ENCODE measurements around the gene PTBP1.
A peak's percentile ranks its signal among the peaks of the same experiment; 100 is the strongest.
"Not testable (repeated sequence)": the region's sequence is repeated elsewhere in the genome, so short reads cannot be mapped to it uniquely, and the experiment has no call there.

Gene PTBP1

GRCh38 chr19:834216-834615 lies 37.0 kb downstream of the PTBP1 start:
- no peak for DNase-seq

- DNase-seq = peak; percentile 62
Observed at GRCh38 chr19:835210-835810, 38.1 kb downstream of the PTBP1 start.

GRCh38 chr19:840519-841206 lies 43.4 kb downstream of the PTBP1 start, which contains the start of gene PRTN3:
Gene PRTN3 (plus strand): TSS chr19:840999. CDS start chr19:841009, 10 bp downstream.
- no peak for DNase-seq

- DNase-seq = not testable (repeated sequence)
Observed at GRCh38 chr19:842802-843179, 45.5 kb downstream of the PTBP1 start.

- no peak for DNase-seq
Observed at GRCh38 chr19:843180-843835, 46.1 kb downstream of the PTBP1 start.

GRCh38 chr19:843836-844545 lies 46.7 kb downstream of the PTBP1 start:
- no peak for DNase-seq

- DNase-seq = no peak
Observed at GRCh38 chr19:844546-844971, 47.3 kb downstream of the PTBP1 start.

- DNase-seq = no peak
Observed at GRCh38 chr19:845707-846521, 48.7 kb downstream of the PTBP1 start.

- no peak for DNase-seq
Observed at GRCh38 chr19:848386-848921, 51.2 kb downstream of the PTBP1 start.

GRCh38 chr19:849195-849594 lies 51.9 kb downstream of the PTBP1 start:
- DNase-seq = not testable (repeated sequence)

GRCh38 chr19:850221-850978 lies 53.1 kb downstream of the PTBP1 start:
- DNase-seq = no peak

- DNase-seq = no peak
Observed at GRCh38 chr19:850979-851335, 53.7 kb downstream of the PTBP1 start.

- DNase-seq = no peak
Observed at GRCh38 chr19:852136-853013, 55.1 kb downstream of the PTBP1 start, which contains the start of gene ELANE. Gene ELANE (plus strand): TSS chr19:852303. CDS start chr19:852329, 26 bp downstream.

- DNase-seq = no peak
Observed at GRCh38 chr19:853014-853585, 55.8 kb downstream of the PTBP1 start.

GRCh38 chr19:853614-854220 lies 56.5 kb downstream of the PTBP1 start:
- DNase-seq = not testable (repeated sequence)

- no peak for DNase-seq
Observed at GRCh38 chr19:854549-854948, 57.3 kb downstream of the PTBP1 start.

GRCh38 chr19:855142-855541 lies 57.9 kb downstream of the PTBP1 start:
- DNase-seq = no peak

GRCh38 chr19:855566-856120 lies 58.4 kb downstream of the PTBP1 start:
- no peak for DNase-seq

- no peak for DNase-seq
Observed at GRCh38 chr19:858284-858683, 61.0 kb downstream of the PTBP1 start.

Data from SIG-M5 (cell line).